NCI-H2171 (cell line): ENCODE results near the gene KCNJ6.

Experiments used
- DNase-seq: peaks from one replicate; lab custom pipeline; 2025; lab: John Stamatoyannopoulos, UW

The KCNJ6 gene

GRCh38 chr21:37865156-37865555 lies 51.1 kb downstream of the KCNJ6 start:
- no peak for DNase-seq

GRCh38 chr21:37863842-37864241 lies 52.4 kb downstream of the KCNJ6 start:
- DNase-seq: no peak

DNA sequence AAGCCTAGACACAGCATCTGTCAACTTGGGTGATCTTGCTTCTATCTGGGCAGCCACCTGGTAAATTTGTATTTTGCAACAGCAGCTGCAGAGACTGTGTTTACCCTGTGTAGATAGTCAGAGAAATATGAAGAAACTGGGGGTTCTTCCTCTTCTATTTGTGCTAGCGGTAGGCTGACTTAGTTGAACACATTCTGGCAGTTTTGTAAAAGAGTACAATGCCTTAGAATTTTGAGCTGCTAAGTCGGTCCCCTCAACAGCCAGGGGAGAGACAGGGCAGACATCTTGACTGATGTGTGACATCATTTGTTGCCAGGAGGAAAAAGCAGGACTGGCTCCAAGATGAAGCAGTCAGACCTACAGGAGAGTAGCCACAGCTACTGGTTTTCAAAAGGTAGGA lies 53.7 kb downstream of the KCNJ6 start:
- DNase-seq: peak; percentile 62

DNA sequence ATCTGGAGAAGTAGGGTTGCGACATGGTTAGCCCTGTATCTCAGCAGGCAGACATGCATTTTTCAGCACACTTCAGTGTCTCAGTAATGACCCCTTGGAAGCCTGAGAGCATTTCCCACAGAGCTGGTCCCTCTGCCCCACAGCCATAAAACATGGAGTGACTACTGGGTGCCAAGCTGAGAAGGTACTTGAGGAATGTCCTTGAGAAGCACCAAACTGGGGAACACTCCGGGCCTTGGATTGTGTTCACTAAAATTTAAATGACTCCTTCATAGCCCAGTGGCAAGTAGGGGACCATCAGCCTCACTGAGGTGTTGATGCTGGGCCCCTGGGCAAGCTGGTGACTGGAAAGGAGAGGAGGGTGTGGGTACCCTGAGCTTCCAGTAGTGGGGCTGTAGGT lies 54.7 kb downstream of the KCNJ6 start:
- no peak for DNase-seq

GRCh38 chr21:37860416-37860815 lies 55.8 kb downstream of the KCNJ6 start:
- no peak for DNase-seq

- DNase-seq: peak; percentile 89
Measured at GRCh38 chr21:37855647-37856625, 60.3 kb downstream of the KCNJ6 start.

DNA sequence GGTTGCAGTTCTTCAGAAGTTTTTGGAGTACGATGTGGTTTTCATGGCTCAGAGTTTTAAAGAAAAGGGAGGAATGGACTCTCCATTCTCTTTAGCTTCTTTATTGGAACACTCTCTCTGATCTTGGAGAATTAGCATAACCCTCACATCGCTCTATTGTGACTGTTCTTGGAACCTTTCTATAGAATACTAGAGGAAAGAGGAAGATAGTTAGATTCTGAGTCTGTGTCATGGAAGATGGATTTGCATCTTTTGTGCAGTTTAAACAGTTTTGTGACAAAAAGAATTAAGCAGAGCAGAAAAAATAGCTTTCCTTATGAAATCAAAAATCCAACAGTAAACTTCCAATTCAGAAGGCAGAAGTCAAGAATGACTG lies 61.0 kb downstream of the KCNJ6 start:
- DNase-seq: no peak

DNA sequence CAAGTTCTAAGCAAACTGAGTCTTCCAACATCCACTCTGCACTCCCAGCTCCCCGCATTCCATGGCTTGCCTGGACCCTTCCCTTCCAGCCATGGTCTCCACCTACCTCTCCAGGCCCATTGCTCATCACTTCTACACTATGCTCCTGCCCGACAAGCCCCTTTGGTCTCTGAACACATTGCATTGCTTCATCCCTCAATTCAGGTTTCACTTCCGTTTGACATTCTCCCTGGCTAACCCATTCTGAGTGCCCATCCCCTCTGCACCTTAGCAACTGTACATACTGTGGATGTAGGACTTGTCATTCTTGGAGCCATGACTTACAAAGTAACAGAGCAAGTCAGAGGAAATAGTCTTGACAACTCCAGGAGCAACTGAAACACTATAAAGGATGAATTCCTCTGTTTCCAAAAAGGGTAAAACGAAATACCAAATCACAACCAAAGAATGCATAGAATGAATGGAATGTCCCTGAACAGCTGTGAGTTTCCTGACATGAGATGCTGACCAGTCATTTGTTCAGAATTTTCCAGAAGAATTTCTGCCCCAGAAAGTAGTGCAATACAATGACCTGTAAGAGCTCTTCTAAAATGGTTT lies 66.7 kb downstream of the KCNJ6 start:
- no peak for DNase-seq

DNA sequence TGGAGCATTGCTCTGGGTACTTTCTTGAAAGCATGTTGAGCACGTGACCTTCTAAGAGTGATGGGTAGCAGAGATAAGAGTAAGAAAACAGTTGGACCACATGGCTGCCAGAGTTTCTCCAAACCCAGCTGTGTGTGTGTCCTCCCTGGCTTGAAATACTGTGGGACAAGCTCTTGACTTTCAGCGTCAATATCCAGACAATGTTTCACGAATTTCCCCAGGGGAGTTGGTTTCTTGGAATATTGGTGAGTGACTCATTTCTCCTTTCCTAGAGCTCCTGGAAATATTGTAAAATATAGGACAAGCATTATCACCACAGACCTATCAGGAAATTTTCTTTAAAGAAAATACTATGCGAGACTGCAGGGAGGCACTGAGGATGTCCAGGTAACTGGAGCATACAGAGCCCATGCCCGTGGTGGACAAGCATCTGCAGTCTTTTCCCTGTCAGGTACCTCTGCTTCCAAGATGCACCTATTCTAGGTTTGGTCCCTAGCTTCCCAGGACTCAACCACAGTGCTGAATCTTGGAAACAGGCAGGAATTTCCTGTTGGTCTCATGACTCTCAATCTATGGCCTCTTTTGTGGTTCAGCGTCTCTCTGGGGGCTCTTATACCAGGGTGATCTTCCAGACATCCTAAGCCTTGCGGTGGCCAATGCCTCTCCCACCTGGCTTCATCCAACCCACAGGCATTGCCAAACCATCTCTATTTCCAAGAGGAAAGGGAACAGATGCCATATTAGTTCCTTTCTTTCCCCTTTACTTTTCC lies 67.4 kb downstream of the KCNJ6 start:
- no peak for DNase-seq

DNA sequence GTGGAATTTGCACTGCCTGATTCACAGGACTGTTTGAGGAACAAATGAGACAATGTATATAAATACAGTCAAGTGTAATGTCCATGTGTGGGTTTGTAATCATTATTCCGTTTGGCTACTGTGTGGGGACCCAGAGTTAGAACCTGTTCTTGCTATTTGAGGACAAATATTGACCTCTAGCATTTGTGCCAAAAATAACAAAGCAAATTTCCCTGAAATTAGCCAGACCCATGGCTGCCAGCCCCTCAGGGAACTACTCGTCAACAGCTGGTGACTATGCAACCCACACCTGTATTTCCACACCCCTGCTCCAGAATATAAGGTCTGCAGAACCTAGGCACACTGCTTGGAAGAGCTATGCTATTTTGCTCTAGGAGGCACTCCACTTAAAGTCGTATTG lies 70.7 kb downstream of the KCNJ6 start:
- no peak for DNase-seq

- DNase-seq: no peak
Measured at GRCh38 chr21:37843191-37843590, 73.1 kb downstream of the KCNJ6 start.

DNA sequence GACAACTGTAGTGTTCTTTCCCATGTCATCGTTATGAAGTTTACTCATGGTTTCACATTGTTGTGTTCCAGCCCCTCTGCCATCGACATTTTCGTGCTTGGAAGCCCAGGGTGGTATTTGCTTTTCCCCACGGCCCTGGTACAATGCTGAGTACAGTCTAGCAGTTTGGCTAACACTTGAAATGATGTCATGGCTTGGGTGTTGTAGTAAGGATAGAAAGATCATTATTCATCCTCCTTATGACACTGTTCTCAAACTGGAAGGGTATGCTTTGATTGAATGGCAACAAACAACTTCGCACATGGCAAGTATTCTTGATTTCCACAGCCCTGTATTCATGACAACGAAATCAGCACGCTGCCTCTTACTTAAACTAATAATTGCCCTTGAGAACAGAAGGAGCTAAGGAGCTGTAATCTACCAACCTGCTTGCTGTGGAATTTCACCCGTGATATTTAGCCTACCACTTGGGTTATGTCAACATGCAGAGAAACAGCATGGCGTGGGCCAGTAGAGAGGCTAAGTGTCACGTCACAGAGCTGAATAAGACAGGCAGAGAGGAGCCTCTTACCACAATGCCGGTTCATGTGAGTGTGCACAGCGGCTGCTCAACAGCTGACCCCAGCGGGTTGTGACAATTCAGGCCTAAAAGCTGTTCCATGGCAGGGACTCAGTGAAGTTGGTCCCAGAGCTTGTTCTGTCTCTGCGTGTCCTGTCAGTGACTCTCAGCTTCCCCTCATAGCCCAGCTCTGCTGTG lies 73.9 kb downstream of the KCNJ6 start:
- DNase-seq: no peak

GRCh38 chr21:37837381-37837780 lies 78.9 kb downstream of the KCNJ6 start:
- no peak for DNase-seq

DNA sequence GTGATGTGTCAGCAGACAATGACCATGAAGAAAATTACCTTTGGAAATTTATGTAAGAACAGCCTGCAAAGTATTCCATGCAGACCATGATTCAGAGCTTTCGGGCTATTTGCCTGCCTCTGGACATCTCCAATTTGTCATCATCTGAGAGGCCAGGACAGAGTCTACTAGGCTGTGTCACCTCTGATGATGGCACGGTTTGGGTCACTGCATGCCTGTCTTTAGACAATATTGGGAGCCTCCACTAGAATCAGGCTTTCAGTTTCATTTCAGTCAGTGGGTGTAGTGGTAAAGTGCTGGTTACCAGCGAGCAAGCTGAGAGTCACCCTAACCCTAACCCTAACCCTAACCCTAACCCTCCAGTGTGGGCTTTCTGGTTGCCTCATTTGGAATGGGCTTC lies 80.8 kb downstream of the KCNJ6 start:
- no peak for DNase-seq

GRCh38 chr21:37833301-37833700 lies 83.0 kb downstream of the KCNJ6 start:
- no peak for DNase-seq

DNA sequence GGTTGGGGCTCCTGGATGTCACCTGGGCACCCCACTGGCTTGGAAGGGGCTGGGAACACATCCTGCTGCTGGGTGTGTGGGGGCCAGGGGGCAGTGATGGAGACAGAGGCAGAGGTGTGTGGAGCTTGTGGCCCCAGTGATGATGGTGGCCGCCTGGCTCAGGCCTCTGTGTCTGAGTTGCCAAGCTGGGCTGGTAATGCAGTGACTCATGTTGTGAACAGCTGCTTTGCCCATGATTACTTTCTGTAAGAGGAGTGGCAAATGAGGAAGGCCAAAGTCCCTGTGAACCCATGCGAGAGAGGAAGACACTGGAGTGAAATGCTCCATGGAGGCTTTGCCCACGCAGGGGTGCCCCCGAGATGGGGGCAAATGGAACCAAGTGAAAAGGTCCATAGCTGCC lies 86.8 kb downstream of the KCNJ6 start:
- peak; percentile 55 for DNase-seq

DNA sequence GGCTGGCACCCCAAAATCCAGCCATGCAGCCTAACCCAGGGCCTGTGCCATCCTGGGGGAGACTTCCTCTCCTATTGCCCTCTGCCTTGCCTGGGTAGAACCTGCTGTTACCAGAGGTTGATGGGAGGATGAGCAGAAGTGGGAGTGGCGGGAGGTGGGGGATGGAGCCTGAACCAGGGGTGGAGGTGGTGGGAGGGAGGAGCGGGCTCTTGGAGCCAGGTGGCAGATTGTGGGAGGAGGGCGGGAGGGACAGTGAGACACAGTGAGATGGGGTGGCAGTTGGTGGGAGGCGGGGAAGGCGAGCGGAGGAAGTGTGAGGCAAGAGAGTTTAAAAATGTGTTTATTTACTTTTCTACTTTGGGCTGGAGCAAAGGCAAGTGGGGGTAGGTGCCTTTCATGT lies 87.3 kb downstream of the KCNJ6 start:
- peak; percentile 90 for DNase-seq

DNA sequence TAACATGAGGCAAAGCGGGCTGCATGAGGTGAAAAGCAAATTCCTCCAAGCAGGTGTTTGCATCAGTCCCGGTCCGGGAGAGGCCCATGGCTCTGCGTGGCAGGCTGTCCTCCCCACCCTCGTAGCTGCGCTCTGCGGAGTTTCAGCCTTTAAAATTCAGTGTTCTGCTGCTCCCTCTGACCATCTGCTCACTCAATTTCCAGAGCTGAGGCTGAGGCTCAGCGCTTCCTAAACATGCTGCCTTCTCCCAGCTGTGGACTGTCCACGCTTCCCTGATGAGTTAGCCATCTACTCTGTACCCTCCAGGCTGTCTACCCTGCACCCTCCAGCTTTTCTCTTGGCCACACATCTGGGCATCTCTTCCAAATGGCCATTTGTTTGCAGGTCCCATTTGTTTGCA lies 87.7 kb downstream of the KCNJ6 start:
- DNase-seq: peak; percentile 56

- no peak for DNase-seq
Measured at GRCh38 chr21:37827913-37828312, 88.3 kb downstream of the KCNJ6 start.

DNA sequence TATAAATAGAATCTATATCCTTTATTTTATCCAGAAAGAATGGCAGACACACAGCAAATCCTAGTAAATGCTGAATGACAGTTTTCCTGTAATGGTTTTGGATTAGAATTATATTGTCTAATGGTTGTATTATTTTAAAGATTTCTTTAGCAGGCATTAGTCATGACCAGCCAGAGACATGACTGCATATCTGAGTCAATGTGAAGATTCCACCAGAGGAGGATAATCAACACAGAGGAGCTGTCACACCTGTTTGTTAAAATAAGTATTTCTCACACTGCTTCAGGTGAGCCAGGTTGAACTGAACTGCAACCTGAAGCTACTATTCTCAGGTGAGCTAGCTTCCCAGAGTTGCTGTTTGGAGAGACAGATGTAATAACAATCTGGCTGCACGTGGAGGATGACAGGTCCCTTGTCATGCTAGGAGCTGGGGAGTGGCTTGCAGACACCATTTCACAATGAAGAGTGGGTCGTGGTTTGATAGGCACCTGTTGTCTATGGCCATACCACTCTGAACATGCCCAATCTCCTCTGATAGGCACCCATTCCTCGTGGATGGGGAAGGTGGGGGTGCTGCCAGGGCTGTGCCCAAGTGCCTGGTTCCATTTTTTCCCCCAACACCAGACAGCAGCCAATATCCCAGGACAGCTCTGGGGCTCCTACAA lies 94.3 kb downstream of the KCNJ6 start:
- peak; percentile 50 for DNase-seq

DNA sequence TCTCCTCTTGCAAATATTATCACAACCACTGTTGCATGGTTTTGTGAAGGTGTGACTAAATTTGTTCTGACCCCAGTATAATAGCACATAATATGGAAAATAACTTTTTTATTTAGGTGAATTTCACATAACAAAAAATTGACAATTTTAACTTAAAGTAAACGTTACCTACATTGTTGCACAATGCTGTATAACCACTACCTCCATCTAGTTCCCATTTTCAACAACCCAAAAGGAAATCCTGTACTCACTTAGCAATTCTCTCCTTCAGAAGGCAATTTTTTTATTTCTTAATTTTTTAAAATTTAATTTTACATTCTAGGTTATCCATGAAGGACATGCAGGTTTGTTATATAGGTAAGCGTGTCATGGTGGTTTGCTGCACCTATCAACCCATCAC lies 95.2 kb downstream of the KCNJ6 start:
- DNase-seq: no peak

DNA sequence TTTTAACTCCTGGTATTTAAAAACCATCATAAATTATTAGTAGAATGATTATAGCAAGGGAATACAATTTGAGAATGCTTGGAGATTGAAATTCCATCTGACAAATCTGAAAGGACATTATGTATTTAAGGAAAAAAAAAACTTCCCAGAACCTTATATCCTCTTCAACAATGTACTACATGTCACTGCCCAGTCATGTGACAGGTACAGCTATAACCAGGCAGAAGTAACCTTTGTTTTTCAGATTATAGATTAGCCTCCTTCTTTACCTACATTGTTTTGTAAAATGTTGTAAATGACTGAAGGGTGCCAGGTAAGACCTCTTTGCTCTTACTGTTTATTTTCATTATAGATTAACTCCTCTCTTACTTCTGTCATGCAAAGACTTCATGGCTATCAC lies 96.9 kb downstream of the KCNJ6 start:
- no peak for DNase-seq
